A549 (cell line): Measurements from ENCODE around the gene C16orf78.

Source experiments
- CHD2 ChIP-seq: fragments of 150-350 bp; IDR thresholded peaks from 2 replicates; pipeline ENCODE4 v1.6.1; 2014; ENCODE audit warnings: low read length; ENCODE audit not compliant: partially characterized antibody
- CHD4 ChIP-seq: fragments of 200-600 bp; sonication (generic); IDR thresholded peaks from 2 replicates; pipeline ENCODE4 v1.6.1; 2016; ENCODE audit warnings: antibody characterized with exemption, mild to moderate bottlenecking, borderline replicate concordance
- CTCF ChIP-seq: fragments of >200 bp; sonication (Bioruptor Twin); formaldehyde crosslinking; IDR thresholded peaks from 3 replicates; pipeline ENCODE4 v1.5.1; 2016
- JUN ChIP-seq, 2 experiments: fragments of >200 bp; sonication (Bioruptor Twin); formaldehyde crosslinking; IDR thresholded peaks; 2 replicates in 1 of 2; 3 replicates in 1 of 2; pipeline ENCODE4 v1.6.1; 2016 to 2017
- KDM1A ChIP-seq: fragments of 200-600 bp; sonication (generic); IDR thresholded peaks from 2 replicates; pipeline ENCODE4 v1.6.1; 2016; ENCODE audit warnings: low read depth, mild to moderate bottlenecking
- KDM5A ChIP-seq: fragments of 200-600 bp; sonication (generic); IDR thresholded peaks from 2 replicates; pipeline ENCODE4 v1.6.1; 2016; ENCODE audit warnings: antibody characterized with exemption, mild to moderate bottlenecking
- PBX3 ChIP-seq: IDR thresholded peaks from 2 replicates; pipeline ENCODE4 v1.6.1; 2012
- POLR2A ChIP-seq: IDR thresholded peaks from 2 replicates; pipeline ENCODE4 v1.6.1; 2012; ENCODE audit warnings: mild to moderate bottlenecking, low read length
- REST ChIP-seq: fragments of 200-600 bp; sonication (generic); IDR thresholded peaks from 2 replicates; pipeline ENCODE4 v1.6.1; 2016; ENCODE audit warnings: antibody characterized with exemption, mild to moderate bottlenecking, moderate library complexity
- TP53 ChIP-seq: fragments of 250-450 bp; sonication (Bioruptor Pico); IDR thresholded peaks from 2 replicates; pipeline ENCODE4 v1.5.0; 2021; ENCODE audit warnings: mild to moderate bottlenecking, moderate library complexity
- ZFP36 ChIP-seq: fragments of 450-650 bp; IDR thresholded peaks from 2 replicates; pipeline ENCODE4 v1.6.1; 2014; ENCODE audit warnings: borderline replicate concordance; ENCODE audit not compliant: partially characterized antibody

- TF ChIP-seq CTCF, result no peak
- TF ChIP-seq REST, result no peak
- TF ChIP-seq TP53, result no peak
- no peak for TF ChIP-seq KDM1A
- no peak for TF ChIP-seq PBX3
- TF ChIP-seq JUN (IDR thresholded peaks at IDR 0.05), result no peak
- no peak for TF ChIP-seq CHD2
- TF ChIP-seq POLR2A, result no peak
- no peak for TF ChIP-seq KDM5A
- no peak for TF ChIP-seq ZFP36
- TF ChIP-seq CHD4, result no peak
Observed at GRCh38 chr16:49441366-49441780, 67.8 kb downstream of the C16orf78 start.
